AML-193 (cell line): ENCODE results near the gene CPLX3.
A peak's percentile ranks its signal among the peaks of the same experiment; 100 is the strongest.

Experiments
- DNase-seq, 2 experiments: peaks; one replicate each; lab custom pipeline; 2025; lab: John Stamatoyannopoulos, UW

CPLX3 gene

GRCh38 chr15:74788042-74788682, 38.3 kb upstream of the CPLX3 start:
- peak; percentile 35 for DNase-seq

DNA sequence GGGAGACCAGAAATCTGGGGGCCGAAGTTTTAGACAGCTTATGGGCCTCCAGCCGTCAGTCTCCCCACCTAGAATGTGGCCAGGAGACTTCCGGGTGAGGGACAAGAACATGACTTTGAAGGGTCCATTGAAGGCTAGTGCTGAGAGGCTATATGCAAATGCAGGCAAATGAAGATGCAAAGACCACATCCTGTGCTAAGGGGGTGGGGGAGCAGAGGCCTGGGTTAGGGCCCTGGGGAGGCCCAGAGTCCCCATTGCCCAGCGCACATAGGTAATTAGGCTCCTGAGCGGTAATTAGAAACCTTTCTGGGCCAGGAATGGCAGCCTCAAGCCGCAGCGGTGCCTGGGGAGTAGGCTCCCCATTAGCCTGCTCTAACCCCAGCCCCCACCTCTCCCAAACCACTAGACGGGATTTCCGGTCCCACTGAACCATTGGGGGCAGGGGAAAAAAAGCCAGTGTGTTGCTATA, 37.7 kb upstream of the CPLX3 start:
- peak in 1 of 2 experiments; percentile 21 for DNase-seq

DNA sequence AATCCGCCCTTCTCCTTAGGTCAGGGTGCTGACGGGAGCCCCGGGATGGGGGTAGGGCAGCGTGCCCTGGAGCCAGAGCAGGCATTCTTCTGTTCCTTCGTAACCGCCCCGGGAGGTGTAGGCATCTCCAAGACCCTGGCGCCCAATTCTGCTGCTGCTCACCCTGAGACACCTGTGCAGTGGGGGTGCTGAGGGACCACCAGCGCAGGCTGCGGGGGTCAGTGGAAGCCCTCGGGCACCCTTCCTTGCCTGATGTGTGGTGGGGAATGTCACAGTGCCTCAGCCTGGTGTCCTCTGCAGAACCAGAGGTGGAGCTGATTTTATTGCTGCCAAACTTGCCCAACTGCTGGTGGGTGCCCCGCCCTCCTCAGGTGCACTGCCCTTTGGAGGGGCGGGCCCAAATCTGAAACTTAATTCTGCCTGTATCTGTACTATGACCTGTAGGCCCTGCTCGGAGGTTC, 37.2 kb upstream of the CPLX3 start:
- DNase-seq = no peak

DNA sequence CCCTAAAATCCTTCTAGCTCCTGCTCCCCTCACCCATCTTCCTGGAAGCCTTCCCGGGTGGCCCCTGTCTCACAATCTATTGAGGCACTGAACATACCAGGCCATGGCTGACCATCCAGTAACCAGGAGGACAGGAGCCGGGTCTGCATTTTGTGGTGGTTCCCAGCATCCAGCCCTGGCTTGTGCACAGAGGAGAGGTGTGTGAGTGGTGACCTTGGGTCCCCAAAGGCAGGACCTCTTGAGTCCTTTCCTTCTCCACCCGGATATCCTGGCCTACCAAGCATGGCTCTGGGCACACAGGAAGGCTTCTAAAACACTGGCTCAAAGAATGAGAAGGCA, 36.7 kb upstream of the CPLX3 start:
- DNase-seq = no peak

GRCh38 chr15:74790080-74790916, 36.1 kb upstream of the CPLX3 start:
- DNase-seq = peak; percentile 47 to 56

- DNase-seq = no peak
These were observed 35.4 kb upstream of the CPLX3 start for GRCh38 chr15:74791007-74791406.

- no peak for DNase-seq
These were observed 34.8 kb upstream of the CPLX3 start for GRCh38 chr15:74791667-74792066.

GRCh38 chr15:74792227-74793016, 34.0 kb upstream of the CPLX3 start:
- DNase-seq = no peak

DNA sequence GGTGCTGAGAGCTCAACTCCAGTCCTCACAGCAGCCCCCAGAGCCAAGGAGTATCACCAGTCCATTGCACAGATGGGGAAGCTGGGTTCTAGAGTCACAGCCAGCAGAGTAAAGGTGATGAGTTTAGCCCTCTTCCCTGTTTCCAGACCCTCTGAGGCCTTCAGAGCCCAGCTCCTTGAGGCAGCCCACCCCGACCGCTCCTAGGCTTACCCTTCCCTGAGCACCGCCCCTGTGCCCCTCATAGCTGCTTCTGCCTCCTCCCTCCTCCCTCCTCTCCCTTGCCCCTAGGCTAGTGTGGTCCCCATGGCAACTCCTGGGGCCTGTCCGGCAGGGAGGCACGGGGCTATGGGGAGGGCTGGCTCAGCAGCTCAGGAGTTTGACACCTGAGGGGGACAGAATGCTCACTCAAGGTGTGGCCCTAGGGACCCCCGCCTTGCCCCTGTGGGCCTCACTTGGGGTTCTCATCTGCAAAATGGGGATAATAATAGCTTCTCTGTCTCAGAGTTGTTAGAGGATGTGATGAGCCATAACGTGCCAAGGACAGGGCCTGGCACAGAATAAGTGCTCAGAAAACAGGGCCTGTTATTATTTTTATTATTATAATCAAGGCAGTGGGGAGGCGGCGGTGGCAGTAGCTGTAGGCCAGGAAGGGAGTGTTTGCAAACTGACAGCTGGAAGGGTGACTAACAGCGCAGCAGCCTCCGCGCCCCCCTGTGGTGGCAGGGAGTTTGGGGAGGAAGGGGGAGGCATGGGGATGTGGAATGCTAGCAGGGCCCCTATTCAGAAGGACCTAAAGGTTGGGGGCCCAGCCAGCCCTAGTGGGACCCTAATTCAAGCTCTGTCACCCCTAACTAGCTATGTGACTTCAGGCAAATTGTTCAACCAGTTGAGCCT, 33.0 kb upstream of the CPLX3 start:
- DNase-seq = no peak

DNA sequence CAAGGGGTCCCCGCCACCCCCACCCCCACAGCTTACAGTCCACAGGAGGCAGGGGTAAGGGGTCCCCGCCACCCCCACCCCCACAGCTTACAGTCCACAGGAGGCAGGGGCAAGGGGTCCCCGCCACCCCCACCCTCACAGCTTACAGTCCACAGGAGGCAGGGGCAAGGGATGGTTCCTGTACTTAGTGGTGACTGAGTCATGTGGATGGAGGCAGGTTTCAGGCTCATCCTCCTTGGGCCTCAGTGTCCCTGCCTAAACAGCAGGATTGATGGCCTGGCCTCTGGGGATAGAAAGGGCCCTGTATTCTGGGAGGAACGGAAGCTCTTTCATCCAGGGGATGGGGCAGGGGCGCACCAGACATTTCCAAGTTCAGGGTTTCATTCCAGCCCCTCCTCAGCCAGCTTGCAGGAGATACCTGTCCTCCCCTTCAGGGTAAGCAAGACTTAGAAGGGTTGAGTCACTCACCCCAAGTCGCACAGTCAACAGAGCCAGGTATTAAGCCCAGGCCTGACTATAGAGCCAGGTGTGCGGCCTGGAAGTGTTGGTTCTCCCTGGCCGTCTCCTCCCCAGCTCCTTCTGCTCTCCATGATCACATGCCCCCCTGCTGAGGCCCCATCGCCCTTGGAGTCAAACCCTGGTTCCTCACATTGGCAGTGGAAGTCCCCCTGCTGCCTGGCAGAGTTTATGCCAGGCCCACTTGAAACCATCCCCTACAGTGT, 32.0 kb upstream of the CPLX3 start:
- DNase-seq = no peak

DNA sequence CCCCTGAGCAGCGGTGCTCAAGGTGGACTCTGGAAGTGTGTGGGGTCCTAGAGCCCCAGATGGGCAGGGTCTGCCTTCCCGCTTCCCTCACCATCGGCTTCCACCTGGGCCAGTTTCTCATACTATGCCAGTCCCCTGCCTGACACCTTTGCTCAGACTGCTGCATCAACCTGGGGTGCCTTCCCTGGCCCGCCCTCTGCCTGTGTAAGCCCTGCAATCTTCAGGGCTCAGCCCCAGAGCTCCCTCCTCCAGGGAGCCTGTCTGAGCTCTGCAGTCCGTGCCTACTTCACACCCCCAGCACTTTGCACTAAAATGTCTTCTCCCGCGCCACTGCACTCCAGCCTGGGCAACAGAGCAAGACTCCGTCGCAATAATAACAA, 31.5 kb upstream of the CPLX3 start:
- no peak for DNase-seq

GRCh38 chr15:74795966-74796625, 30.3 kb upstream of the CPLX3 start:
- no peak for DNase-seq

DNA sequence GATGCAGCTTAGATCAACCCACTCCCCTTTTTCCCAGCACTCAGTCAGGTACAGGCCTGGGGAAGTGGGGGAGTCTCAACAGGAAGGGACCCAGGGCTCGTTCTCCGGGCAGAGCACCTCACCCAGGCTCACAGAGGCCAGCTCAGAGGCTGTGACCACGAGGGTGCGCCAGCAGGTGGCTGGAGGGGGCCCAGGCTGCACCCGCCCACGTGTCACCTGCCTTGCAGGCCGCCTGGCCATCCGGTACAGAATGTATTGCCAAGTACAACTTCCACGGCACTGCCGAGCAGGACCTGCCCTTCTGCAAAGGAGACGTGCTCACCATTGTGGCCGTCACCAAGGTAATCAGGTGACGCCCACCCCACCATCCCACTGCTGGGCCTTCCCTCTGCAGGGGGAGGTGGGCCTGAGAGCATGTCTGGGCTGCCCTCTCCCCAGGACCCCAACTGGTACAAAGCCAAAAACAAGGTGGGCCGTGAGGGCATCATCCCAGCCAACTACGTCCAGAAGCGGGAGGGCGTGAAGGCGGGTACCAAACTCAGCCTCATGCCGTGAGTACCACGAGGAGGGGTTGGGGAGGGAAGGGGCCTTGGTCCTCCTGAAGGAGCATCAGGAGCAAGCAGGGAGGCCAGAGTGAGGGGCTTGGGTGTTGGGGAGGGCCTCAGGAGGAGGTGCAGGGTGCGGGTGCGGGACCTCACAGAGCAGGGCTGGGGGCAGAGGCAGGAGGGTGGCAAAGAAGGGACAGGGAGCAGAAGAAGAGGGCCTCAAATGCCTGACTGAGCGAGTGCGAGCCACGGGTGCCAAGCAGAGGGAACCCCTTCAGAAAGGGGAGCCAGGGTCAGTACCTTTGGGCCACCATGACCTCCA, 27.8 kb upstream of the CPLX3 start:
- no peak for DNase-seq

DNA sequence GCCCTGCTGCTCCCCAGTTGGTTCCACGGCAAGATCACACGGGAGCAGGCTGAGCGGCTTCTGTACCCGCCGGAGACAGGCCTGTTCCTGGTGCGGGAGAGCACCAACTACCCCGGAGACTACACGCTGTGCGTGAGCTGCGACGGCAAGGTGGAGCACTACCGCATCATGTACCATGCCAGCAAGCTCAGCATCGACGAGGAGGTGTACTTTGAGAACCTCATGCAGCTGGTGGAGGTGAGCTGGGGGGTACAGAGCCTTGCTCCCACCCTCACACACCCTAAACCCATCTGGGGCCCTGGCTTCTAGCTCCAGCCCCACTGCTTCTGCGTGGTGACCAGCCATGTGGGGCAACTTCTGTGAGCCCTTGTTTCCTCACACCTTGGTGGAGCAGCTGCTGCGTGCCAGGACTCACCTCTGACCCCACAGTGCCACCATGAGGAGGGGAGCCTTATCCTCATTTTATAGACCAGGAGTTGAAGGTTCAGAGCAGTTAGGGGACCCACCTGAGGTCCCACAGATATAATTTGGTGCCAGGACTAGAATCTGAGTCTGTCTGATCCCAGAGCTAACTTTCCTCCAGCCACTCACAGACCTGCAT, 27.1 kb upstream of the CPLX3 start:
- peak; percentile 14 to 17 for DNase-seq

GRCh38 chr15:74799856-74800558, 26.4 kb upstream of the CPLX3 start:
- DNase-seq = peak; percentile 84 to 91

DNA sequence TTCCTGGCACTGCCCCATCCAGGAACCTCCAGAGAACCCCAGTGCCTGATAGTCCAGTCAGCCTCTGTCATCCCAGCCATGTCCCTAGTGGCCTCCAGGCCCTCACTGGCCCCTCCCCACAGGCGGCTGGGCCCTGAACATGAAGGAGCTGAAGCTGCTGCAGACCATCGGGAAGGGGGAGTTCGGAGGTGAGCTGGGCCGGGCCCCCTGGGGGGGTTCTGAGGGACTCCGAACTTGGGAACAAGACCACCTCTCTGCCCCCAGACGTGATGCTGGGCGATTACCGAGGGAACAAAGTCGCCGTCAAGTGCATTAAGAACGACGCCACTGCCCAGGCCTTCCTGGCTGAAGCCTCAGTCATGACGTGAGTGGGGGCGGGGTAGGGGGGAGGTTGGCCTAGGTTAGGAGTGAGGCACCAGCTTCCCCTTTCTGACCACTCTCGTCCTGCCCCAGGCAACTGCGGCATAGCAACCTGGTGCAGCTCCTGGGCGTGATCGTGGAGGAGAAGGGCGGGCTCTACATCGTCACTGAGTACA, 25.8 kb upstream of the CPLX3 start:
- no peak for DNase-seq

- DNase-seq = no peak
These were observed 25.0 kb upstream of the CPLX3 start for GRCh38 chr15:74801311-74801997.
